Measurements from ENCODE around the gene BFSP1.

Gene BFSP1

DNA sequence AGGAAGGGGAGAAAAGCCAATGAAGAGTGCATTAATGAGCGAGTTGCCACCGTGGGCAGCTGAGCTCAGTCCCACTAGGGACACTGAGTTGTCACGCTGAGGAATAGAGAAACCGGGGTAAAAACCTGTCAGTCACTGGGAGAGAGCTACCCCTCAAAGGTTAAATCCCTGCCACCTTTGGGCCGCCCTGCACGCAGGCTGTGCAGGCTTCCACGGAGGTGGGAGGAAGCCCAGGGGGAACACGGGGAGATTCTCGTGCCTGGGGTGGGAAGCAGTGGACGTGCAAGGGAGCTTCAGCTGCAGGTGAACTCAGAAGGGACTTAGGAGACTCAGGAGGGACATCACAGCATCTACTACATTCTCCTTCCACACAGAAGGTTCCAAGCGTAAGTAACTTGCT lies 50.5 kb downstream of the BFSP1 start:
- TF ChIP-seq, protein P1, sequence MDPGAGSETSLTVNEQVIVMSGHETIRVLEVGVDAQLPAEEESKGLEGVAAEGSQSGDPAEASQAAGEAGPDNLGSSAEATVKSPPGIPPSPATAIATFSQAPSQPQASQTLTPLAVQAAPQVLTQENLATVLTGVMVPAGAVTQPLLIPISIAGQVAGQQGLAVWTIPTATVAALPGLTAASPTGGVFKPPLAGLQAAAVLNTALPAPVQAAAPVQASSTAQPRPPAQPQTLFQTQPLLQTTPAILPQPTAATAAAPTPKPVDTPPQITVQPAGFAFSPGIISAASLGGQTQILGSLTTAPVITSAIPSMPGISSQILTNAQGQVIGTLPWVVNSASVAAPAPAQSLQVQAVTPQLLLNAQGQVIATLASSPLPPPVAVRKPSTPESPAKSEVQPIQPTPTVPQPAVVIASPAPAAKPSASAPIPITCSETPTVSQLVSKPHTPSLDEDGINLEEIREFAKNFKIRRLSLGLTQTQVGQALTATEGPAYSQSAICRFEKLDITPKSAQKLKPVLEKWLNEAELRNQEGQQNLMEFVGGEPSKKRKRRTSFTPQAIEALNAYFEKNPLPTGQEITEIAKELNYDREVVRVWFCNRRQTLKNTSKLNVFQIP (CRISPR knock-in tag; IDR thresholded peaks at IDR 0.05; ENCODE audit: borderline replicate concordance, low read depth): no peak
- TF ChIP-seq OSR1 (CRISPR knock-in tag; IDR thresholded peaks at IDR 0.05) (no peak), TCF4 (CRISPR knock-in tag; IDR thresholded peaks at IDR 0.05; ENCODE audit: borderline replicate concordance) (no peak)
- TF ChIP-seq, protein P2, sequence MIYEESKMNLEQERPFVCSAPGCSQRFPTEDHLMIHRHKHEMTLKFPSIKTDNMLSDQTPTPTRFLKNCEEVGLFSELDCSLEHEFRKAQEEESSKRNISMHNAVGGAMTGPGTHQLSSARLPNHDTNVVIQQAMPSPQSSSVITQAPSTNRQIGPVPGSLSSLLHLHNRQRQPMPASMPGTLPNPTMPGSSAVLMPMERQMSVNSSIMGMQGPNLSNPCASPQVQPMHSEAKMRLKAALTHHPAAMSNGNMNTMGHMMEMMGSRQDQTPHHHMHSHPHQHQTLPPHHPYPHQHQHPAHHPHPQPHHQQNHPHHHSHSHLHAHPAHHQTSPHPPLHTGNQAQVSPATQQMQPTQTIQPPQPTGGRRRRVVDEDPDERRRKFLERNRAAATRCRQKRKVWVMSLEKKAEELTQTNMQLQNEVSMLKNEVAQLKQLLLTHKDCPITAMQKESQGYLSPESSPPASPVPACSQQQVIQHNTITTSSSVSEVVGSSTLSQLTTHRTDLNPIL (CRISPR knock-in tag; IDR thresholded peaks at IDR 0.05; ENCODE audit: low read depth): no peak
- ATAC-seq: no peak

DNA sequence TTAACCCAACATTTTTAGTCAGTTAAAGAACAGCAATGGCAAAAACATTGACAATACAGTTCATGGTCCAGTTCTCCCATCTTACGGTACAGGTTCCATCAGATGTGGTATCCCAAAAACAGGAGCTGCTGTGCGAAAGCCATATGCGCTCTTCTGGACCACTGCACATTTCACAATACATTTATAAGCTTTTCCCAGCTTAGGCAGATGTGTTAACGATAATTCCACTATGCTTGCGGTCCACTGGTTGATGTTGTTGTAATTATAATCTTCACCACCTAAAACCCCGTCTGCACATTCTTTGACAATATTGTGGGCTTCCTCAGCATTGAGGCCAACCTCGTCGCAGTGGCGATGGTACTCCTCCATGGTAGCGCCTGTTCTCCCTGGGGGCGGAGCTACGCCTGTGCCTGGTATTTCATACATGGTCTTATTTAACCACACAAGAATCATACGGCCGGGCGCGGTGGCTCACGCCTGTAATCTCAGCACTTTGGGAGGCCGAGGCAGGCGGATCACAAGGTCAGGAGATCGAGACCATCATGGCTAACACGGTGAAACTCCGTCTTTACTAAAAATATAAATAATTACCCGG lies 52.0 kb downstream of the BFSP1 start:
- no peak for ATAC-seq
- TF ChIP-seq RARB (CRISPR knock-in tag; IDR thresholded peaks at IDR 0.05) (no peak), TOX (CRISPR knock-in tag; IDR thresholded peaks at IDR 0.05; ENCODE audit: borderline replicate concordance) (no peak), SNAI2 (CRISPR knock-in tag; IDR thresholded peaks at IDR 0.05) (no peak), ESRRG (CRISPR knock-in tag; IDR thresholded peaks at IDR 0.05) (no peak), TCF4 (CRISPR knock-in tag; IDR thresholded peaks at IDR 0.05; ENCODE audit: borderline replicate concordance) (no peak)
- TF ChIP-seq, protein P3, sequence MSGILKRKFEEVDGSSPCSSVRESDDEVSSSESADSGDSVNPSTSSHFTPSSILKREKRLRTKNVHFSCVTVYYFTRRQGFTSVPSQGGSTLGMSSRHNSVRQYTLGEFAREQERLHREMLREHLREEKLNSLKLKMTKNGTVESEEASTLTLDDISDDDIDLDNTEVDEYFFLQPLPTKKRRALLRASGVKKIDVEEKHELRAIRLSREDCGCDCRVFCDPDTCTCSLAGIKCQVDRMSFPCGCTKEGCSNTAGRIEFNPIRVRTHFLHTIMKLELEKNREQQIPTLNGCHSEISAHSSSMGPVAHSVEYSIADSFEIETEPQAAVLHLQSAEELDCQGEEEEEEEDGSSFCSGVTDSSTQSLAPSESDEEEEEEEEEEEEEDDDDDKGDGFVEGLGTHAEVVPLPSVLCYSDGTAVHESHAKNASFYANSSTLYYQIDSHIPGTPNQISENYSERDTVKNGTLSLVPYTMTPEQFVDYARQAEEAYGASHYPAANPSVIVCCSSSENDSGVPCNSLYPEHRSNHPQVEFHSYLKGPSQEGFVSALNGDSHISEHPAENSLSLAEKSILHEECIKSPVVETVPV (CRISPR knock-in tag; IDR thresholded peaks at IDR 0.05): no peak

DNA sequence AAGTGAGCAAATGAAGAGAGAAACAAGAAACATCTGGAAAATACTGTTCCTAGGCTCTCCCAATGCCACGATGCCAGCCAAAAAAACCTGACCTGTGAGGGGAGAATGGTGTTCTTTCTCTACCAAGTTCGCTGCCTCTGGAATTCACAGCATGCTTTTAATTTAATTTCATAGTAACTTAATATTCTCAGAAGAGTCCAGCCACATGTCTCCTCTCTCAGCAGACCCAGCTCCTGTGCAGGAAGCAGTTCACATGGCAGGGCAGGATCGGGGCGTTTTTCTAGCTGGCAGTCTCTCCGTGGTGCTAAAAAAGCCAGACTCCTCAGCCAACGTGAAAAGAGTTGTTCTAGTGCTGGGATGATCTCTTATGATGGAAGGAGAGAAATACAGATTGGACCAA lies 57.5 kb downstream of the BFSP1 start:
- TF ChIP-seq TCF4 (CRISPR knock-in tag; IDR thresholded peaks at IDR 0.05; ENCODE audit: borderline replicate concordance): peak; percentile 11; the same call in 1 of the 2 replicates
- TF ChIP-seq GLIS3 (CRISPR knock-in tag; IDR thresholded peaks at IDR 0.05): no peak

DNA sequence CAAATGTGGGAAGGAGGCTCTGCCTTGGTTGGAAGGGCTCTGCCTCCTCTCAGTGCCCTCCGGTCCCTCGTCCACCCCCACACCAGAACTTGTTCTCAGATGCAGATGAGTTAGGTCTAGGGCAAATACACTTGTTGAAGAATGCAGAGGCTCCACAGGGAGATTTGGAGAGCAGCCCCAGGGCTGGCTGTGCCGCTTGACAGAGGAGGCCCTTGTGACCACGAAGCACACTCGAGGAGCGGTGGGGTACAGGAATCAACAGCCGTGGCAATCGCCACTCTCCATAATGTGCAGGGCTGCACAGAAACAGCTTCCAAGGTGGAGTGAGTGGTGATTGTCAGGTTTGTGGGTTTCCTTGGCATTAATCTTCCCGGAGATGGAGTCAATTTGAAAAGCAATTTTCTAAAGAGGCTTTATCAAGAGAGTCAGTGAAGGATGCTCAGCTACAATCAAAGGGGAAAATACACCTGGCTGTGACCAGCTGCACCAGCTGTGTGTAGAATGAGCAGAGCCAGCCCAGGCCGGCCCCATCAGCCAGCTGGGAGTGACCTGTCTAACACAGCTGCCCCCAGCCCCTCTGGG lies 59.5 kb downstream of the BFSP1 start:
- no peak for TF ChIP-seq ESRRG (CRISPR knock-in tag; IDR thresholded peaks at IDR 0.05)
- TF ChIP-seq ISL1 (CRISPR knock-in tag; IDR thresholded peaks at IDR 0.05): no peak
- no peak for TF ChIP-seq OSR1 (CRISPR knock-in tag; IDR thresholded peaks at IDR 0.05)
- no peak for TF ChIP-seq ZFP3 (CRISPR knock-in tag; IDR thresholded peaks at IDR 0.05)
- no peak for TF ChIP-seq BACH2 (CRISPR knock-in tag; IDR thresholded peaks at IDR 0.05; ENCODE audit: borderline replicate concordance)
- TF ChIP-seq ZC3H10 (CRISPR knock-in tag; IDR thresholded peaks at IDR 0.05): no peak
- no peak for TF ChIP-seq RARB (CRISPR knock-in tag; IDR thresholded peaks at IDR 0.05)
- no peak for TF ChIP-seq SNAI2 (CRISPR knock-in tag; IDR thresholded peaks at IDR 0.05)
- TF ChIP-seq, protein P4, sequence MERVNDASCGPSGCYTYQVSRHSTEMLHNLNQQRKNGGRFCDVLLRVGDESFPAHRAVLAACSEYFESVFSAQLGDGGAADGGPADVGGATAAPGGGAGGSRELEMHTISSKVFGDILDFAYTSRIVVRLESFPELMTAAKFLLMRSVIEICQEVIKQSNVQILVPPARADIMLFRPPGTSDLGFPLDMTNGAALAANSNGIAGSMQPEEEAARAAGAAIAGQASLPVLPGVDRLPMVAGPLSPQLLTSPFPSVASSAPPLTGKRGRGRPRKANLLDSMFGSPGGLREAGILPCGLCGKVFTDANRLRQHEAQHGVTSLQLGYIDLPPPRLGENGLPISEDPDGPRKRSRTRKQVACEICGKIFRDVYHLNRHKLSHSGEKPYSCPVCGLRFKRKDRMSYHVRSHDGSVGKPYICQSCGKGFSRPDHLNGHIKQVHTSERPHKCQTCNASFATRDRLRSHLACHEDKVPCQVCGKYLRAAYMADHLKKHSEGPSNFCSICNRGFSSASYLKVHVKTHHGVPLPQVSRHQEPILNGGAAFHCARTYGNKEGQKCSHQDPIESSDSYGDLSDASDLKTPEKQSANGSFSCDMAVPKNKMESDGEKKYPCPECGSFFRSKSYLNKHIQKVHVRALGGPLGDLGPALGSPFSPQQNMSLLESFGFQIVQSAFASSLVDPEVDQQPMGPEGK (CRISPR knock-in tag; IDR thresholded peaks at IDR 0.05; ENCODE audit: borderline replicate concordance): no peak
- TF ChIP-seq ARNTL (CRISPR knock-in tag; IDR thresholded peaks at IDR 0.05; ENCODE audit: borderline replicate concordance, low read depth): no peak
- no peak for ATAC-seq

More for the DNA sequence above, 57.5 kb downstream of the BFSP1 start:
- peak; percentile 87 for ATAC-seq

DNA sequence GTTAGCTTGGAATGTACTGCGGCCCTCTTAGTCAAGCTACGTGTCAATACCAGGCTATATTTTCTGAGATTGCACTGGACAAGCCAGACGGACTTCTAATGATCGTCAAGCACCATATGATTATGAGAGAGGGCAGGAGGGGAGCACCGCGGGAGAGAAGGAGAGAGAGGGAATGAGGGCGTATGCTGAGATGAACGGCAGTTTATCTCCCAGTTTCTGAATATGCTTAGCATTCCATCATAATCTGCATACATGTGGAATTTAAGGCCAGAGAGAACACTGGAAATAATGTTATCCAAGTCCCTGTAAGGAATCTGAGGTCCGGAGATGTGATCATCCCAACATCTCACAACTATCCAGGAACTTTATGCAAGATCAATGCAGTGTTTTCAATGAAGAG lies 60.2 kb downstream of the BFSP1 start:
- ATAC-seq: no peak
- TF ChIP-seq ISL1 (CRISPR knock-in tag; IDR thresholded peaks at IDR 0.05) (no peak), RARB (CRISPR knock-in tag; IDR thresholded peaks at IDR 0.05) (no peak), ARNTL (CRISPR knock-in tag; IDR thresholded peaks at IDR 0.05; ENCODE audit: borderline replicate concordance, low read depth) (no peak), ZNF565 (CRISPR knock-in tag; conservative IDR thresholded peaks at IDR 0.05; ENCODE audit: low read depth) (no peak), PPARA (CRISPR knock-in tag; IDR thresholded peaks at IDR 0.05; ENCODE audit: borderline replicate concordance) (no peak), TCF4 (CRISPR knock-in tag; IDR thresholded peaks at IDR 0.05; ENCODE audit: borderline replicate concordance) (no peak), CSDC2 (CRISPR knock-in tag; IDR thresholded peaks at IDR 0.05) (no peak), ZC3H10 (CRISPR knock-in tag; IDR thresholded peaks at IDR 0.05) (no peak), ZNF8 (CRISPR knock-in tag; IDR thresholded peaks at IDR 0.05) (no peak), TOX (CRISPR knock-in tag; IDR thresholded peaks at IDR 0.05; ENCODE audit: borderline replicate concordance) (no peak)
- TF ChIP-seq, protein P3 (CRISPR knock-in tag; IDR thresholded peaks at IDR 0.05): no peak
- TF ChIP-seq, protein P2 (CRISPR knock-in tag; IDR thresholded peaks at IDR 0.05; ENCODE audit: low read depth): no peak

Measured in SK-N-SH treated with all-trans-retinoic acid at 6 μM for 48 hours (cell line).